DOHH2 (cell line): ENCODE data around the gene CHD9NB.

Experiments
- H3F3A ChIP-seq: fragments of 200-600 bp; sonication (generic), shearing (Covaris generic); 2 replicates; pipeline ENCODE4 v1.6.0; 2016; ENCODE audit warnings: antibody characterized with exemption, mild to moderate bottlenecking; ENCODE audit not compliant: control insufficient read depth, insufficient read depth
- H3K27ac ChIP-seq: fragments of 200-600 bp; sonication (generic); 2 replicates; pipeline ENCODE4 v1.5.1; 2014; ENCODE audit warnings: low read depth, mild to moderate bottlenecking, low read length, moderate library complexity
- H3K27me3 ChIP-seq: fragments of 200-600 bp; sonication (generic); 2 replicates; pipeline ENCODE4 v1.6.1; 2014; ENCODE audit warnings: mild to moderate bottlenecking, low read length, mixed read lengths; ENCODE audit not compliant: control insufficient read depth
- H3K36me3 ChIP-seq: fragments of 200-600 bp; sonication (generic); 2 replicates; pipeline ENCODE4 v1.6.1; 2014; ENCODE audit warnings: mild to moderate bottlenecking, low read length, moderate library complexity, mixed read lengths; ENCODE audit not compliant: control insufficient read depth
- H3K4me1 ChIP-seq: fragments of 200-600 bp; sonication (generic); 2 replicates; pipeline ENCODE4 v1.6.1; 2014; ENCODE audit warnings: mild to moderate bottlenecking, low read length, mixed read lengths; ENCODE audit not compliant: control insufficient read depth
- H3K4me2 ChIP-seq: fragments of 200-600 bp; sonication (generic); 2 replicates; pipeline ENCODE4 v1.6.0; 2014; ENCODE audit warnings: mild to moderate bottlenecking, low read length, moderate library complexity
- H3K4me3 ChIP-seq: fragments of 200-600 bp; sonication (generic); 2 replicates; pipeline ENCODE4 v1.5.1; 2014; ENCODE audit warnings: mild to moderate bottlenecking, low read length, mixed read lengths
- H3K79me2 ChIP-seq: fragments of 200-600 bp; sonication (generic); 2 replicates; pipeline ENCODE4 v1.6.1; 2014; ENCODE audit warnings: mild to moderate bottlenecking, low read length, mixed read lengths; ENCODE audit not compliant: control insufficient read depth
- H3K9me2 ChIP-seq: fragments of 200-600 bp; sonication (generic); replicated peaks from 2 replicates; pipeline ENCODE4 v1.6.1; 2014; ENCODE audit warnings: mild to moderate bottlenecking, low read length, mixed read lengths; ENCODE audit not compliant: control insufficient read depth
- H3K9me3 ChIP-seq: fragments of 200-600 bp; sonication (generic); 2 replicates; pipeline ENCODE4 v1.6.1; 2014; ENCODE audit warnings: antibody characterized with exemption, low read length, mixed read lengths; ENCODE audit not compliant: control insufficient read depth, insufficient read depth
- H4K20me1 ChIP-seq: fragments of 200-600 bp; sonication (generic); 2 replicates; pipeline ENCODE4 v1.6.0; 2014; ENCODE audit warnings: low read depth, mild to moderate bottlenecking, antibody characterized with exemption, low read length, moderate library complexity; ENCODE audit not compliant: control insufficient read depth, insufficient read depth
- EZH2phosphoT487 ChIP-seq: fragments of 200-600 bp; sonication (generic); IDR thresholded peaks from 2 replicates; pipeline ENCODE4 v1.6.1; 2017; ENCODE audit warnings: borderline replicate concordance, mild to moderate bottlenecking, antibody characterized with exemption, low read length, moderate library complexity, mixed read lengths
- TF ChIP-seq, protein P1 (sequence below): fragments of 200-600 bp; sonication (generic); IDR thresholded peaks from one replicate; pipeline ENCODE4 v1.5.1; 2014; ENCODE audit warnings: antibody characterized with exemption, mild to moderate bottlenecking, low read depth, low read length; ENCODE audit not compliant: poor library complexity, severe bottlenecking

Gene CHD9NB

DNA sequence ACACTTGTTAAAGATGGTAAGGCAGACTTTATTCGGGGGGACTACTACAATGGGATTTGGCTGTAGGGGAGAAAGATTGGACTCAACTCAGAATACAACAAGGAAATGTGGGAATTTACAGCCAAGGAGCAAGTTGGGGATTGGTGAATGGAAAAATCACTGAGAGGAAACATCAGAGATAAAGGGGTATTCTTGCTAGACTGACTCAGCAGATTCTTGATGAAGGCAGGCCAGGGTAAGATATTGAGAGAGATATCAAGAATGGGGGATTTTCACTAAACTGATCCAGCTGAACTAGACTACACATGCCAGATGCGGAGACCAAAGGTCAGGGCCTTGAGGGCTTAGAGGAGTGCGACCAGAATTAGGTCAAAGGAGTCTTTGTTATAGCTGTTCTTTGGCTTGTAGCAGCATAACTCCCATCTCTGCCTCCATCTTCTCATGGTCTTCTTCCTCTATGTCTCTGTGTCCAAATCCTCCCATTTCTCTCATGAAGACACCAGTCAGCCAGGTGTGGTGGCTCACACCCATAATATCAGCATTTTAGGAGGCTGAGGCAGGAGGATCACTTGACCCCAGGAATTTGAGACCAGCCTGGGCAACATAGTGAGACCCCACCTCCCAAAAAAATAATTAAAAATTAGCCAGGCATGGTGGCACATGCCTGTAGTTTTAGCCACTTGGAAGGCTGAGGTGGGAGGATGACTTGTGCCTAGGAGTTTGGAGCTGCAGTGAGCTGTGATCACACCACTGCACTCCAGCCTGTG, 17.3 kb downstream of the CHD9NB start:
- TF ChIP-seq, protein P1, sequence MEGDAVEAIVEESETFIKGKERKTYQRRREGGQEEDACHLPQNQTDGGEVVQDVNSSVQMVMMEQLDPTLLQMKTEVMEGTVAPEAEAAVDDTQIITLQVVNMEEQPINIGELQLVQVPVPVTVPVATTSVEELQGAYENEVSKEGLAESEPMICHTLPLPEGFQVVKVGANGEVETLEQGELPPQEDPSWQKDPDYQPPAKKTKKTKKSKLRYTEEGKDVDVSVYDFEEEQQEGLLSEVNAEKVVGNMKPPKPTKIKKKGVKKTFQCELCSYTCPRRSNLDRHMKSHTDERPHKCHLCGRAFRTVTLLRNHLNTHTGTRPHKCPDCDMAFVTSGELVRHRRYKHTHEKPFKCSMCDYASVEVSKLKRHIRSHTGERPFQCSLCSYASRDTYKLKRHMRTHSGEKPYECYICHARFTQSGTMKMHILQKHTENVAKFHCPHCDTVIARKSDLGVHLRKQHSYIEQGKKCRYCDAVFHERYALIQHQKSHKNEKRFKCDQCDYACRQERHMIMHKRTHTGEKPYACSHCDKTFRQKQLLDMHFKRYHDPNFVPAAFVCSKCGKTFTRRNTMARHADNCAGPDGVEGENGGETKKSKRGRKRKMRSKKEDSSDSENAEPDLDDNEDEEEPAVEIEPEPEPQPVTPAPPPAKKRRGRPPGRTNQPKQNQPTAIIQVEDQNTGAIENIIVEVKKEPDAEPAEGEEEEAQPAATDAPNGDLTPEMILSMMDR: no peak
- H3K9me3 ChIP-seq: peaks cover 4% of the 10 kb centered on the region; the same call in 1 of the 2 replicates
- H3K4me3 ChIP-seq: no peak overlapping the region
- H3K36me3 ChIP-seq: no peaks in the 10 kb centered on the region
- no peak overlapping the region for H3K4me2 ChIP-seq
- H3K79me2 ChIP-seq: no peaks in the 10 kb centered on the region
- H4K20me1 ChIP-seq: no peaks in the 10 kb centered on the region
- no peaks in the 10 kb centered on the region for H3K9me2 ChIP-seq
- no peak overlapping the region for H3K27ac ChIP-seq
- H3K27me3 ChIP-seq: 0 out of 2 replicates have a peak, but pooled peaks cover 2% of the 10 kb centered on the region
- H3K4me1 ChIP-seq: no peaks in the 10 kb centered on the region
- no peaks in the 10 kb centered on the region for H3F3A ChIP-seq

DNA sequence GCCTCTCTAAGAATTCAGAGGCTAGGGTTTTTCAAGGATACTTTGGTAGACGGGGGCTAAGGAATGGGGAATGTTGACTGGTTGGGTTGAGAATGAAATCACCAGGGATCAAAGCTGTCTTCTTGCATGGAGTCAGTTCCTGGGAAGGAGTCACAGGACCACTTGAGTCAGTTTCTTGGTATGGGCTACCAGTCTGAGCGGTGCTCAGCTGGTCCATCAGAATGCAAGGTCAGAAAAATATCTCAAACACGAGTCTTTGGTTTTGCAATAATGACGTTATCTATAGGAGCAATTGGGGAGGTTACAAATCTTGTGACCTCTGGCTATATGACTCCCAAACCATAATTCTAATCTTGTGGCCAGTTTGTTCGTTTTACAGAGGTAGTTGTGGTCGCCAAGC, 18.4 kb downstream of the CHD9NB start:
- H3K36me3 ChIP-seq: no peaks in the 10 kb centered on the region
- H3K4me2 ChIP-seq: no peak overlapping the region
- H3K27me3 ChIP-seq: 0 out of 2 replicates have a peak, but pooled peaks cover 2% of the 10 kb centered on the region
- no peaks in the 10 kb centered on the region for H3K9me2 ChIP-seq
- no peaks in the 10 kb centered on the region for H3F3A ChIP-seq
- H3K4me3 ChIP-seq: no peak overlapping the region
- H3K27ac ChIP-seq: no peak overlapping the region
- H3K4me1 ChIP-seq: no peaks in the 10 kb centered on the region
- H4K20me1 ChIP-seq: no peaks in the 10 kb centered on the region
- TF ChIP-seq, protein P1: no peak
- TF ChIP-seq EZH2phosphoT487: no peak
- H3K79me2 ChIP-seq: no peaks in the 10 kb centered on the region
- H3K9me3 ChIP-seq: peaks cover 4% of the 10 kb centered on the region; the same call in 1 of the 2 replicates

GRCh38 chr16:53031323-53031942, 21.3 kb downstream of the CHD9NB start:
- Histone ChIP-seq H3K4me2 (no peak overlapping the region), H3K27ac (no peak overlapping the region), H3K4me3 (no peak overlapping the region), H3K4me1 (no peaks in the 10 kb centered on the region), H4K20me1 (no peaks in the 10 kb centered on the region), H3F3A (no peaks in the 10 kb centered on the region), H3K27me3 (0 out of 2 replicates have a peak, but pooled peaks cover 2% of the 10 kb centered on the region), H3K79me2 (no peaks in the 10 kb centered on the region), H3K9me2 (no peaks in the 10 kb centered on the region), H3K9me3 (peaks cover 4% of the 10 kb centered on the region; the same call in 1 of the 2 replicates), H3K36me3 (no peaks in the 10 kb centered on the region)
- TF ChIP-seq, protein P1: no peak
- TF ChIP-seq EZH2phosphoT487: no peak
